Ishikawa (cell line): ENCODE data around the gene MLLT3.

Experiments used
- CEBPB ChIP-seq: IDR thresholded peaks from 2 replicates; pipeline ENCODE4 v1.6.1; 2012
- CREB1 ChIP-seq: IDR thresholded peaks from 2 replicates; pipeline ENCODE4 v1.6.1; 2012; ENCODE audit warnings: low read depth
- EGR1 ChIP-seq: IDR thresholded peaks from 2 replicates; pipeline ENCODE4 v1.6.1; 2012
- EP300 ChIP-seq: IDR thresholded peaks from 2 replicates; pipeline ENCODE4 v1.6.1; 2012; ENCODE audit warnings: borderline replicate concordance
- FOXM1 ChIP-seq: IDR thresholded peaks from 2 replicates; pipeline ENCODE4 v1.6.1; 2012; ENCODE audit warnings: low read depth, borderline replicate concordance
- RAD21 ChIP-seq: IDR thresholded peaks from 2 replicates; pipeline ENCODE4 v1.6.1; 2012; ENCODE audit warnings: low read depth
- TAF1 ChIP-seq: IDR thresholded peaks from 2 replicates; pipeline ENCODE4 v1.6.1; 2012; ENCODE audit warnings: low read depth, mild to moderate bottlenecking
- TEAD4 ChIP-seq: IDR thresholded peaks from 2 replicates; pipeline ENCODE4 v1.6.1; 2012
- YY1 ChIP-seq: IDR thresholded peaks from 2 replicates; pipeline ENCODE4 v1.6.1; 2012; ENCODE audit warnings: low read depth
- ZBTB7A ChIP-seq: IDR thresholded peaks from 2 replicates; pipeline ENCODE4 v1.6.1; 2012; ENCODE audit warnings: low read depth
- TF ChIP-seq, protein P1 (sequence below): IDR thresholded peaks from 2 replicates; pipeline ENCODE4 v1.6.1; 2012
- TF ChIP-seq, protein P2 (sequence below): IDR thresholded peaks from 2 replicates; pipeline ENCODE4 v1.6.1; 2012

DNA sequence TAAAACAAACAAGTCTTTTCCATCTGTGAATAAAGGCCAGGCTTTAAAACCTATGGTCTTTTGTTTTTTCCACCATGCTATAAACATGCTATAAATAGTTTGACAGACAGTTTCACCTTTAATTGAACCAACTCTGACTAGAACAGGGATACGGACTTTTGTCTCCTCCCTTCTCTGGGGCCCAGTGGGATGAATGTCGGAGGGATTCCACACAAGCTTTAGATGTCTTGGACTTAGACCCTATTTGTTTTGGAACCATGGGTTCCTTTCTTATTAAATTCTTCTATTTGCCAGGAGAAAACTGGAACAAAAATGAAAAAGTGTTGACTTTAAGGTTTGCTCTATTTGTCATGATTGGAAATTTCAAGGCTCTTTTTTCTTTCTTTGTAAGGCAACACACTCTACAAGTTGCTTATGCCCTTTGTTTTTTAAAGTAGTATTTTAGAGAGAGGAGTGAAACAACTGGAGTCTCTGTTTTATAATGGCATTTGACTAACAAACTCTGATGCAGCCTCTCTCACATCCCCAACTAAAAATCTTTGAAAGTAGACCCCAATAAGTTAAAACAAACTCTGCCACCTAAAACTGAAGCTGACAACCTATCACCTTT, 145.3 kb downstream of the MLLT3 start:
- TF ChIP-seq EP300 (no peak), ZBTB7A (no peak), RAD21 (no peak), YY1 (no peak), EGR1 (no peak), FOXM1 (no peak), CREB1 (no peak), TEAD4 (no peak), TAF1 (no peak), CEBPB (no peak)
- TF ChIP-seq, protein P1, sequence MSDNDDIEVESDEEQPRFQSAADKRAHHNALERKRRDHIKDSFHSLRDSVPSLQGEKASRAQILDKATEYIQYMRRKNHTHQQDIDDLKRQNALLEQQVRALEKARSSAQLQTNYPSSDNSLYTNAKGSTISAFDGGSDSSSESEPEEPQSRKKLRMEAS: no peak
- TF ChIP-seq, protein P2, sequence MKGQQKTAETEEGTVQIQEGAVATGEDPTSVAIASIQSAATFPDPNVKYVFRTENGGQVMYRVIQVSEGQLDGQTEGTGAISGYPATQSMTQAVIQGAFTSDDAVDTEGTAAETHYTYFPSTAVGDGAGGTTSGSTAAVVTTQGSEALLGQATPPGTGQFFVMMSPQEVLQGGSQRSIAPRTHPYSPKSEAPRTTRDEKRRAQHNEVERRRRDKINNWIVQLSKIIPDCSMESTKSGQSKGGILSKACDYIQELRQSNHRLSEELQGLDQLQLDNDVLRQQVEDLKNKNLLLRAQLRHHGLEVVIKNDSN: no peak
